DOHH2 (cell line): Measurements from ENCODE around the gene CYP4B1.

Source experiments
- H3F3A ChIP-seq: fragments of 200-600 bp; sonication (generic), shearing (Covaris generic); 2 replicates; pipeline ENCODE4 v1.6.0; 2016; ENCODE audit warnings: antibody characterized with exemption, mild to moderate bottlenecking; ENCODE audit not compliant: control insufficient read depth, insufficient read depth
- H3K27ac ChIP-seq: fragments of 200-600 bp; sonication (generic); 2 replicates; pipeline ENCODE4 v1.5.1; 2014; ENCODE audit warnings: low read depth, mild to moderate bottlenecking, low read length, moderate library complexity
- H3K27me3 ChIP-seq: fragments of 200-600 bp; sonication (generic); 2 replicates; pipeline ENCODE4 v1.6.1; 2014; ENCODE audit warnings: mild to moderate bottlenecking, low read length, mixed read lengths; ENCODE audit not compliant: control insufficient read depth
- H3K36me3 ChIP-seq: fragments of 200-600 bp; sonication (generic); 2 replicates; pipeline ENCODE4 v1.6.1; 2014; ENCODE audit warnings: mild to moderate bottlenecking, low read length, moderate library complexity, mixed read lengths; ENCODE audit not compliant: control insufficient read depth
- H3K4me1 ChIP-seq: fragments of 200-600 bp; sonication (generic); 2 replicates; pipeline ENCODE4 v1.6.1; 2014; ENCODE audit warnings: mild to moderate bottlenecking, low read length, mixed read lengths; ENCODE audit not compliant: control insufficient read depth
- H3K4me2 ChIP-seq: fragments of 200-600 bp; sonication (generic); 2 replicates; pipeline ENCODE4 v1.6.0; 2014; ENCODE audit warnings: mild to moderate bottlenecking, low read length, moderate library complexity
- H3K4me3 ChIP-seq: fragments of 200-600 bp; sonication (generic); 2 replicates; pipeline ENCODE4 v1.5.1; 2014; ENCODE audit warnings: mild to moderate bottlenecking, low read length, mixed read lengths
- H3K79me2 ChIP-seq: fragments of 200-600 bp; sonication (generic); 2 replicates; pipeline ENCODE4 v1.6.1; 2014; ENCODE audit warnings: mild to moderate bottlenecking, low read length, mixed read lengths; ENCODE audit not compliant: control insufficient read depth
- H3K9me2 ChIP-seq: fragments of 200-600 bp; sonication (generic); replicated peaks from 2 replicates; pipeline ENCODE4 v1.6.1; 2014; ENCODE audit warnings: mild to moderate bottlenecking, low read length, mixed read lengths; ENCODE audit not compliant: control insufficient read depth
- H3K9me3 ChIP-seq: fragments of 200-600 bp; sonication (generic); 2 replicates; pipeline ENCODE4 v1.6.1; 2014; ENCODE audit warnings: antibody characterized with exemption, low read length, mixed read lengths; ENCODE audit not compliant: control insufficient read depth, insufficient read depth
- H4K20me1 ChIP-seq: fragments of 200-600 bp; sonication (generic); 2 replicates; pipeline ENCODE4 v1.6.0; 2014; ENCODE audit warnings: low read depth, mild to moderate bottlenecking, antibody characterized with exemption, low read length, moderate library complexity; ENCODE audit not compliant: control insufficient read depth, insufficient read depth
- CTCF ChIP-seq: fragments of 200-600 bp; sonication (generic); IDR thresholded peaks from one replicate; pipeline ENCODE4 v1.5.1; 2014; ENCODE audit warnings: antibody characterized with exemption, mild to moderate bottlenecking, low read depth, low read length; ENCODE audit not compliant: poor library complexity, severe bottlenecking
- EZH2phosphoT487 ChIP-seq: fragments of 200-600 bp; sonication (generic); IDR thresholded peaks from 2 replicates; pipeline ENCODE4 v1.6.1; 2017; ENCODE audit warnings: borderline replicate concordance, mild to moderate bottlenecking, antibody characterized with exemption, low read length, moderate library complexity, mixed read lengths

Gene CYP4B1

DNA sequence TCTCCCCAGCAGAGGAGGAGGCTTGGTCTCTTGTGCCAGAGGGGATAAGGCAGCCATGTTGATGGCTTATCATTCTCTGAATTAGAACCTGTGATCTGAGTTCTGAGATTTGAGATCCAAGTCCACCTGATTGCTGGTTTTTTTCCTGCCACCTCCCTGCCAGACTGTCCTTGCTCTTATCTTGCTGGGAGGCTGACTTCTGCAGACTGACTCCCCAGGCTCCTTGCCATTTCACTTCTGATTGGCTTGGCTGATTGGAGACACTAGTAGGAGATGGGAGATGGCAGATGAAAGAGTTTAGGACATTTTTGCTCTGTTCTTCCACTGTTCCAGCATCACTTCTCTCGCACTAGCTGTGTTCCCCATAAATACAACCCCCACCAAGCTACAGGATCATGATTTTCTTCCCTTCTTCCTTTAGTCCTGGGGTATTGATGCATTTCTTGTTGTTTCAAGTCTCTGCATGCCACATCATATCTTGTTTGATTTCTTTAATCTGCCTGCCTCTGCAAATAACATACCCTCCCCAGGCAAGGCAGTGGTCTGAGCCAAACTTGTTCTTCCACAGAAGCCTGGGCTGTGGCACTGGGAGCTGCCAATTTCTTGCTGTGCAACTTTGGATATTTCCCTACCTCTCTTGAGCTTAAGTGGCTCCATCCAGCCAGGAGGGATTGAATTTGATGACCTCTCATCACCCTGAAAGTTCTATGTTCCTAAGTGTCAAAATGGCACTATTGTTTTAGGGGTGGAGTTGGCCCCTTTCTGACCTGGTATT lies 963 bp upstream of the CYP4B1 start:
- H3F3A ChIP-seq, result no peaks in the 10 kb centered on the region
- H3K9me2 ChIP-seq, result no peaks in the 10 kb centered on the region
- H3K79me2 ChIP-seq, result no peaks in the 10 kb centered on the region
- no peaks in the 10 kb centered on the region for H3K4me1 ChIP-seq
- no peaks in the 10 kb centered on the region for H3K36me3 ChIP-seq
- H3K27ac ChIP-seq, result no peak overlapping the region
- H3K4me2 ChIP-seq, result no peak overlapping the region
- H4K20me1 ChIP-seq, result no peaks in the 10 kb centered on the region
- no peak for TF ChIP-seq CTCF
- no peak for TF ChIP-seq EZH2phosphoT487
- H3K4me3 ChIP-seq, result no peak overlapping the region
- H3K9me3 ChIP-seq, result no peaks in the 10 kb centered on the region
- no peaks in the 10 kb centered on the region; the same call in 1 of the 2 replicates for H3K27me3 ChIP-seq

DNA sequence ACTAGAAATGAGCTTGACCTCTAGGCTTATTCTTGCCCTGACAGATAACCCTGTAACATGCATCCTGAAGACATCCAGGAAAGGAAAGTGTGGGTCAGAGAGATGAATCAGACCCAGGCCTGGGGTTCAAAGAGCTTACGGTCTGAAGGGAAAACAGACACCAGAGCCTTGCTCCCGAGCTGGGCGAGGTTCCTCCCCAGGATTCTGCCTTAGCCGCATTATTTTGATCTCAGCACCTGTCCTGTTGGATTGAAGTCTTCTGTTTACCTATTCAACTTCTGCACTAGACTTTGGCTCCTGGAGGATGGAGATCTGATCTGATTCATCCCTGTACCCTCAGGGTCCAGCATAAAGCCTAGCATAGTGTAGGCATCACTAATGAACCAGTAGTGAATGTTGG lies 1.9 kb downstream of the CYP4B1 start:
- H3F3A ChIP-seq, result no peaks in the 10 kb centered on the region
- no peaks in the 10 kb centered on the region for H3K36me3 ChIP-seq
- no peaks in the 10 kb centered on the region for H3K4me1 ChIP-seq
- no peaks in the 10 kb centered on the region for H3K9me3 ChIP-seq
- H3K4me2 ChIP-seq, result no peak overlapping the region
- H3K27me3 ChIP-seq, result no peaks in the 10 kb centered on the region; the same call in none of the 2 replicates
- H3K4me3 ChIP-seq, result no peak overlapping the region
- H3K79me2 ChIP-seq, result no peaks in the 10 kb centered on the region
- no peaks in the 10 kb centered on the region for H4K20me1 ChIP-seq
- TF ChIP-seq CTCF, result no peak
- no peak for TF ChIP-seq EZH2phosphoT487
- no peaks in the 10 kb centered on the region for H3K9me2 ChIP-seq
- no peak overlapping the region for H3K27ac ChIP-seq

- H4K20me1 ChIP-seq, result no peaks in the 10 kb centered on the region
- no peak overlapping the region for H3K27ac ChIP-seq
- no peak overlapping the region for H3K4me3 ChIP-seq
Observed at GRCh38 chr1:46801323-46802055, 2.6 kb downstream of the CYP4B1 start.

More at GRCh38 chr1:46801323-46802055, 2.6 kb downstream of the CYP4B1 start:
- no peak overlapping the region for H3K4me2 ChIP-seq
- no peaks in the 10 kb centered on the region for H3K9me3 ChIP-seq
- H3F3A ChIP-seq, result no peaks in the 10 kb centered on the region
- no peaks in the 10 kb centered on the region for H3K4me1 ChIP-seq
- no peaks in the 10 kb centered on the region for H3K9me2 ChIP-seq
- no peaks in the 10 kb centered on the region for H3K79me2 ChIP-seq
- TF ChIP-seq EZH2phosphoT487 (no peak), CTCF (no peak)
- no peaks in the 10 kb centered on the region for H3K36me3 ChIP-seq
- H3K27me3 ChIP-seq, result no peaks in the 10 kb centered on the region; the same call in none of the 2 replicates
